ENCODE results near the gene DISC1. TPM values are rescaled to one million over a fixed set of nuclear protein-coding genes. Genes with fewer than 3 reads are reported as not detected.

DISC1 gene
- total RNA-seq, 4 donors from 2014 or later, result 9.6 to 27.9 (median 13.0) TPM

GRCh38 chr1:231934797-231935196 lies 308.2 kb downstream of the DISC1 start:
- no peak for TF ChIP-seq CTCF (IDR thresholded peaks at IDR 0.05)
- DNase-seq (ENCODE audit: low spot score) (no peak), ATAC-seq (ENCODE audit: low FRiP score) (no peak)

- no peak for DNase-seq (ENCODE audit: low spot score)
- TF ChIP-seq CTCF (IDR thresholded peaks at IDR 0.05), result no peak
- no peak for ATAC-seq (ENCODE audit: low FRiP score)
Observed at GRCh38 chr1:231935856-231936255, 309.3 kb downstream of the DISC1 start.

GRCh38 chr1:231936983-231937775 lies 310.6 kb downstream of the DISC1 start:
- DNase-seq (ENCODE audit: low spot score), result no peak
- no peak for TF ChIP-seq CTCF (IDR thresholded peaks at IDR 0.05)
- ATAC-seq (ENCODE audit: low FRiP score), result no peak

GRCh38 chr1:231938211-231938610 lies 311.6 kb downstream of the DISC1 start:
- ATAC-seq (ENCODE audit: low FRiP score), result no peak
- no peak for DNase-seq (ENCODE audit: low spot score)
- no peak for TF ChIP-seq CTCF (IDR thresholded peaks at IDR 0.05)

GRCh38 chr1:231938711-231939110 lies 312.1 kb downstream of the DISC1 start:
- no peak for DNase-seq (ENCODE audit: low spot score)
- peak; percentile 46 for ATAC-seq (ENCODE audit: low FRiP score)
- no peak for TF ChIP-seq CTCF (IDR thresholded peaks at IDR 0.05)

GRCh38 chr1:231939118-231939517 lies 312.5 kb downstream of the DISC1 start:
- no peak for TF ChIP-seq CTCF (IDR thresholded peaks at IDR 0.05)
- ATAC-seq (ENCODE audit: low FRiP score) (no peak), DNase-seq (ENCODE audit: low spot score) (no peak)

- ATAC-seq (ENCODE audit: low FRiP score) (no peak), DNase-seq (ENCODE audit: low spot score) (no peak)
- TF ChIP-seq CTCF (IDR thresholded peaks at IDR 0.05), result no peak
Observed at GRCh38 chr1:231940116-231940515, 313.5 kb downstream of the DISC1 start.

Measured in omental fat pad (tissue), 4 donors.